HG03108 (cell line): ENCODE data around the gene ZBTB25.

ENCODE experiments used
- ATAC-seq: cut with Tn5 transposase; IDR thresholded peaks from one replicate; pipeline ENCODE4 v1.9.1; 2021; ENCODE audit warnings: moderate library complexity; ENCODE audit not compliant: unreplicated experiment

ZBTB25 gene

DNA sequence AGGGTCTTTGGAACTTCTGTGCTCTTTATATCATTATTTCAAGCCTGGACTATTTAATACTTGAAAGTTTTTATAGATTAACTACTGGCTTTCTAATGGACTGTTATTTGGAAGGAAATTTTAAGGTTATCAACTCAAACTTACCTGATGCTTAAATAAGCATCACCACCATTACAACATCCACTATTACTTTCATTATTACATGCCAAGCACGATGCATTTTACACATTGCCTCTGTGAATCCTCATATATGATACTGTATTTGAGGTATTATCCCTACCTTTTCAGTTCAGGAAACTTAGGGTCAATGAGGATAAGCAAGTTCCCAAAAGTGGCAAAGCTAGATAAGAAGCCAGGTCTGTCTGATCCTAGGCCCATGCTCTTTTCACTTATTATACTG, 13.3 kb upstream of the ZBTB25 start:
- no peak for ATAC-seq

- no peak for ATAC-seq
These were observed 11.4 kb upstream of the ZBTB25 start for GRCh38 chr14:64515053-64515452.

- no peak for ATAC-seq
These were observed 9.6 kb upstream of the ZBTB25 start for GRCh38 chr14:64513271-64513670.

GRCh38 chr14:64510825-64511671, 7.4 kb upstream of the ZBTB25 start:
- peak; percentile 37 for ATAC-seq

GRCh38 chr14:64509036-64509435, 5.4 kb upstream of the ZBTB25 start:
- ATAC-seq, result no peak

GRCh38 chr14:64508215-64508776, 4.7 kb upstream of the ZBTB25 start:
- ATAC-seq, result no peak

GRCh38 chr14:64507376-64508156, 3.9 kb upstream of the ZBTB25 start:
- ATAC-seq, result no peak

DNA sequence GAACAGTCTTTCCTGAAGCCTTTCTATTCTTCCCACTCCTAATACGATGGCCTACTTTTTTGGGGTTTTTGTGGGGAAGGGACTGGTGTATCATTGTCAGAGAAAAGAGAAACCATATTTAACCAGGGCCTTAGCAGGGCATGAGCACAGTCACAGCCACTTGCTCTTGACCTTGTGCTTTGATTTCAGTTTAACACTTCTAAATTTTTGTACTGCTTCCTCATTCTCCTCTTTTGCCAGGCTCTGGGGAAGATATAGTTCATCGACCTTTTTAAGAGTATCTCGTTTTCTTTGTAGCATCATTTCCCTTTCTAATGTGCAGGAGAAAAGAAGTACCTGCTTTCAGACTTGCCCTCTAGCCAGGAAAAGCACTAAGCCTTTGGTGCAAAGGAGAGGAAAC, 3.1 kb upstream of the ZBTB25 start:
- no peak for ATAC-seq

DNA sequence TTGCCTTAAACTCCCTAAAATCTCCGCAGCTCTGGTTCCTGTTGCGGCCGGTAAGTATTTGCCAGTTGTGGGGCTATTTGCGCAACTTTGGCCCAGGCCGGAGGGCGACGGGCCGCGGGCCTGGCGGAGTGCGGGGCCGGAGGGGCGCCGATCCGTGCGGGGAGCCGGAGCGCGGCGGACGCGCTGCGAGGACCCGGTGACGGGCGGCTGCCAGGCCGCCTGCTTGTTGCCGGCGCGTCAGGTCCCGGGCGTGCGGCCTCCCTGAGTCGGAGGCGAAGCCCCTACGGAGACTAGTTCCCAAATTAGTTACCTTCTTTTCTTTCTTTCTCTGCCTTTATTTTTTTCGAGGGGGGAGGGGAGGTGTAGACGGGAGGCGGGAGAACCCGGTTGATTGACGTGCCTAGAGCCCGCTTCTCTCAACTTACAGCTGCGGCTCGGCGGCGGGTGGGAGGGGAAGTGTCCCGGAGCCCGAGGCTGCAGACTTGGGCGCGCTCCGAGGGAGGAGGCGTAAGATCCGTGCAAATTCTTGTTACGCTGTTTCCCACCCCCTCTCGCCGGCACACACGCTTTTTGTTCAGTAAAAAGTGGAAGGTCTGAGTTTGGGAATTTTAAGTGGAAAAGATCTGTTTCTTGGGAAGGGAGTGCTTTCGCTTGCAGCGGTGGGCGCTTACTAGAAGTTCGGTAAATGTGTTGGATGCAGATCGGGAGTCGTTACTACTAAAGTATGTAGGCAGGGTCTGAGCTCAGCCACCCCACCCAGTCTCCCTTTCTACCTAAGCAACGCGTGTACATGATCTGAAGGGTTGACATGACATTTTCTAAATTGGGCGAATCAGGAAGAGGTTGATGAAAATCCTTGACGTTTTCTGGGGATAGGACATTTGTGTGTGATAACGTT, 1.5 kb upstream of the ZBTB25 start:
- peak; percentile 23 for ATAC-seq

DNA sequence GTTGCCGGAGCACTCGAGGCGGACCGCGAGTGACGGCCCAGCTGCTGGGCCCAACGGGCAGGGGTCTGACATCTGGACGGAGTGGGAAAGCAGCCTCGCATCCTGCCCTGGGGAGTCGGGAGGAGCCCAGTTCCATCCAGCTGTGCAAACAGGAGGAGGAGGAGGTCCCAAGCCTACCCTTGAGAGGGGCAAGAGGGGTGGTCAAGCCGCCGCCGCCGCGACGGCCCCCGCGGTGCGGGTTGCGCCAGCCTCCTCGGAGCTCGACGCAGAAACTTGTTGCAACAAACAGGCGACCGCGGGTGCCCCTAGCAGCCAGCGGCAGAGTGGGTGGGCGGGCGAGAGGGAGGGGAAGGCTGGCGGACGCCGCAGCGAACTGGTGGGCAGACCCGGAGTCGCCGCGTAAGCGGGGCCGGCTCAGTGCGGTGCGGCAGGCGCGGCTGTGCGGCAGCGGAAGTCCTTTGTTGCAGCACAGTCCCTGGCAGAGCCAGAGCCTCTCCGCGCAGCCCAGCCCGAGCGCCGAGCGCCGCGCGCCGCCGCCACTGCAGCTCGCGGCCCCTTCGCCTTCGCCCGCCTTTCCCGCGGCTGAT, 765 bp upstream of the ZBTB25 start, which contains the start of gene ZBTB1:
TSS of gene ZBTB1 (plus strand) at position 461 of the 587 bp plus-strand sequence. CDS start 16,735 bp downstream, outside the sequence.
- ATAC-seq, result peak; percentile 18

- ATAC-seq, result peak; percentile 0
These were observed 678 bp downstream of the ZBTB25 start for GRCh38 chr14:64502887-64503433.

DNA sequence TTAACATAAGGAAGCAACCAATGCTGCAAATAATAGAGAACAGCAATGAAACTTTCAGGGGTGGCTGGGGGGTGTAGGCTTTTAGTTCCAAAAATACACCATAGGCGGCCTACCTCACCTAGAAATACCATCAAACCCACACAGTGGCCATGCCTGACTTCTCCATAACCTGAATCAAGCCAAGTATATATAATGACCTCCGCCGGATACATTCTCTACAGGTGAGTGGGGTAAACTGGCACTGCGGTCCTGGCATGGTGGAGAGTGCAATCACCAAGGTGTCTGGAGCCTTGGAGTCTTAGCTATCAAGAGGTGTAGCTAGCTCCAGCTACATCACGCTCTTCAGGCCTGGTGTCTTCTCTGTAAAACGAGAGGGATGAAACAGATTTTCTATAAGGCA, 1.2 kb downstream of the ZBTB25 start:
- ATAC-seq, result no peak

GRCh38 chr14:64501411-64502171, 2.0 kb downstream of the ZBTB25 start:
- no peak for ATAC-seq

DNA sequence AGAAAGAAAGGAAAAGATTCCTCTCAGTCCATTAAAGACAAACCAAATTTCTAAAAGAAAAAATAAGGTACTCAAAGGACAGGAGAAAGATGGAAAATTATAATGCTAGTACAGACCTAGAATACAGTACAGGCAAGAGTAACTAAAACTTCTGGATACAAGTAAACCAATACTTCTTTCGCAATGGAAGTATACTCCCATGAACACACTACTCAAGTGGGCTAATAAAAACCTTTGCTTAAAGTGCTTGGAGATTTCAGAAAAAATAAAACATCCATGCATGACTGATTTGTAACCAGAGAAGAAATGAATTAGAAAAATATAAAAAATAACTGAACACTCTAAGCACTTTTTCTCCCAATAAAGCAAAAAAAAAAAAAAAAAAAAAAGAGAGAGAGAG, 3.5 kb downstream of the ZBTB25 start:
- ATAC-seq, result no peak

DNA sequence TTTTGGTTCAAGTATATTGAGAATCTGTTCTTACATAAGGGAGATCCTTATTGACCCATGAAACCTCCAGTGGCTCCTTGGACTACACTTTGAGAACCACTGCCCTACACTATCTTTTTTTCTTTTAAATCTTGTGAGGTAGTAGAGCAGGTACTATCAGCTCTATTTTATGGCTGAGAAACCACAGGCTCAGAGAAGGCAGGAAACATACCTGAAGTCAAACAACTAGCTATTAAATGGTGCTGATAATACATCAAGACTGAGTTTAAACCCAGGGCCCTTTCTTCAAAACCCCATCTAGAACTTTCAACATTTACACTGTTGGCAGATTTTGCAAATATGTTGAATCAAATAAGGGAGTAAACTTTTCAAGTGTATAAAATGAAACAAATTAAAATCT, 6.9 kb downstream of the ZBTB25 start:
- no peak for ATAC-seq

DNA sequence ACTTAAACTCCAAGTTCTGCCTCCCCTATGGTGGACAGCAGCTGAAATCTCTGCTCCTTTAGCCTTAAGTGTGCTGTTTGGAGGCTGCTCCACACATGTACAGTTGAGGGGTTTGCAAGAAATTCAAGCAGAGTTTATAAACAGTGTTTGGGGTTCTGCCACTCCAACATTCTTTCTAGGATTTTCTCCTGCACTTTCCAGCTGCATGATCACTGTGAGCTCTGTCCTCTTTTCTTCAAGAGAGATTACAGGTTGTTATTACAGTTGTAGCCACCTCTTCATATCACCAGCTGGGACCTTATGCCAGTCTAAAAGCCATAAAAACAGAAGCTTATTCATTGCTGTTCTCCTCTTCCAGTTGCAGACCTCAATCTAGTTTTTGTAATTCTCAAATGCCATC, 8.4 kb downstream of the ZBTB25 start:
- ATAC-seq, result no peak

DNA sequence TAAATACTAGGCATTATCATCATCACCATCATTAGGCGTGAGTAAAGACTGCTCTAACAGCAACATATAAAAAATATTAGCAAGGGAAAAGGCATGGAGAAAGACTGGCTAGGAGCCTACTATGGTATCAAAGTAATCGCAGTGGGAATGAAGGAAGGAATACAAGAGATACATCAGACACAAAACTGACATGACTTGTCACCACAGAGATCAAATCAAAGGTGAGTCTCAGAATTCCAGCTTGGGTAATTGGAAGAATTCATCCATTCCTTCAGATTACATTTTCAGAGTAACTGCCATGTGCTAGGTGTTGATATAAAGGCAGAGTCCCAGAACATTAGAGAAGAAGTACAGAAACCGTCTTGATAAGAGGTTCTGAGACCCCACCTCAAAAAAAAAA, 10.2 kb downstream of the ZBTB25 start:
- ATAC-seq, result no peak

DNA sequence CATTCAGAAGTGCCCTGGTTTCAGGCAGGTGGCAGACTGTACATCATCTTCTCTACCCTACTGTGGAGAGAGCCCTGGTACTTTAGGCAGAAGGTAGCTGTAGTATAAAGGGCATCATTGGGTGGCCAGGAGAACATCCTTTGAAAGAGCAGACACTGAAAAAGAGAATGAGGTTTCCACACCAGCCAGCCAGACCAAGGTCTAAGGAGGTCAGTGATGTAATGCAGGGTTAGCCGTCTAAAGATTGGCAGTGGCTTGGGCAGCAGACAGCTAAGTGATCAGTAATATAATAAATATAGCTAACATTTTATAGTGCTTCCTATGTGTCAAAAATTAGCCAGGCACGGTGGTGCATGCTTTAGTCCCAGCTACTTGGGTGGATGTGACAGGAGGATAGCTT, 12.0 kb downstream of the ZBTB25 start:
- ATAC-seq, result no peak

DNA sequence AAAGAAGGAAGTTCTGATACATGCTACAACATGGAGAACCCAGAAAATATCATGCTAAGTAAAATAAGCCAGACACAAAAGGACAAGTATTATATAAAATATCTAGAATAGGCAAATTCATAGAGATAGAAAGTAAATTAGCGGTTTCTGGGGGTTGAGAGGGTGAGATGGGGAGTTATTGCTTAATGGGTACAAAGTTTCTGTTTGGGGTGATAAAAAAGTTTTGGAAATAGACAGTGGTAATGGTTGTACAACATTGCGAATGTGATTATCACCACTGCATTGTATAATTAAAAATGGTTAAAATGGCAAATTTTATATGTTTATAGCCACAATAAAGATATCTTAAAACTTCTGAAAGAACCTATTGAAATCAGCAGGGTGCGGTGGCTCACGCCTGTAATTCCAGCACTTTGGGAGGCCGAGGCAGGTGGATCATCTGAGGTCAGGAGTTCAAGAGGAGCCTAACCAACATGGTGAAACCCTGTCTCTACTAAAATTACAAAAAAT, 15.0 kb downstream of the ZBTB25 start:
- ATAC-seq, result no peak
